Endothelial cell of umbilical vein (primary cell): ENCODE results near the gene BCL2A1. TPM values are rescaled to one million over a fixed set of nuclear protein-coding genes. Genes with fewer than 3 reads are reported as not detected.

Experiments used
- BruUV-seq: library from RNA; stranded (reverse); fragments of 400-500 nt; replicated peaks from 2 replicates; lab custom pipeline; 2021; lab: Mats Ljungman, UMichigan
- CTCF ChIA-PET: fragments of 300-600, 350-600 bp; sonication (Branson Sonifier 250); formaldehyde crosslinking; loops from one replicate; lab custom pipeline; 2021; ENCODE audit warnings: antibody characterized with exemption, inconsistent platforms; lab: Charles Lee
- POLR2A ChIA-PET: fragments of 300-600, 350-600 bp; sonication (Branson Sonifier 250); formaldehyde crosslinking; loops from one replicate; lab custom pipeline; 2021; ENCODE audit warnings: antibody characterized with exemption, inconsistent platforms; lab: Charles Lee
- DNase-seq: peaks from one replicate; pipeline ENCODE4 v3.0.0-alpha.2; 2011; ENCODE audit warnings: low read depth, low spot score
- FAIRE-seq: peaks from 2 replicates; lab custom pipeline; 2011; peaks lifted over from hg19 to GRCh38; lab: Jason Lieb, UNC
- H2AFZ ChIP-seq: 2 replicates; pipeline ENCODE4 v1.6.0; 2012; ENCODE audit warnings: low read depth, low read length, control low read depth, inconsistent platforms
- H3K27ac ChIP-seq: 2 replicates; pipeline ENCODE4 v1.5.1; 2011; ENCODE audit warnings: low read depth, mild to moderate bottlenecking, control low read depth, low read length, moderate library complexity; ENCODE audit not compliant: insufficient read depth
- H3K27me3 ChIP-seq, 2 experiments: 2 replicates each; pipeline versions ENCODE4 v1.6.0 to v1.6.1; 2011; ENCODE audit warnings: low read length in 2 of 2, mixed read lengths in 1 of 2; ENCODE audit not compliant: control insufficient read depth in 2 of 2, insufficient read depth in 2 of 2
- H3K36me3 ChIP-seq, 2 experiments: 2 replicates in 1 of 2; 3 replicates in 1 of 2; pipeline ENCODE4 v1.5.1; 2011; ENCODE audit warnings: low read length in 2 of 2, mild to moderate bottlenecking in 1 of 2, moderate library complexity in 1 of 2; ENCODE audit not compliant: control insufficient read depth in 2 of 2, insufficient read depth in 2 of 2; ENCODE audit errors: extremely low read depth in 1 of 2
- H3K4me1 ChIP-seq: 3 replicates; pipeline ENCODE4 v1.5.1; 2011; ENCODE audit warnings: mild to moderate bottlenecking, low read length; ENCODE audit not compliant: control insufficient read depth, insufficient read depth; ENCODE audit errors: extremely low read depth
- H3K4me2 ChIP-seq: 2 replicates; pipeline ENCODE4 v1.6.1; 2011; ENCODE audit warnings: low read length, control low read depth, mixed read lengths; ENCODE audit not compliant: insufficient read depth
- H3K4me3 ChIP-seq, 3 experiments: fragments of 200-600 bp in 1 of 3; sonication (generic), shearing (Covaris generic) in 1 of 3; replicated peaks in 1 of 3; 2 replicates each; pipeline ENCODE4 v1.5.1; 2011 to 2016; ENCODE audit warnings: control low read depth in 3 of 3, low read length in 3 of 3, mild to moderate bottlenecking in 2 of 3, inconsistent platforms in 1 of 3, low read depth in 1 of 3, moderate library complexity in 1 of 3; ENCODE audit not compliant: insufficient read depth in 1 of 3
- H3K79me2 ChIP-seq: 2 replicates; pipeline ENCODE4 v1.6.0; 2012; ENCODE audit warnings: low read length, inconsistent platforms; ENCODE audit not compliant: control insufficient read depth, insufficient read depth
- H3K9ac ChIP-seq: replicated peaks from 2 replicates; pipeline ENCODE3; 2011; ENCODE audit warnings: low read length, control low read depth; ENCODE audit not compliant: insufficient read depth; ENCODE audit errors: extremely low read depth
- H3K9me1 ChIP-seq: replicated peaks from 3 replicates; pipeline ENCODE4 v1.6.0; 2011; ENCODE audit warnings: mild to moderate bottlenecking, low read length; ENCODE audit not compliant: control insufficient read depth, insufficient read depth; ENCODE audit errors: extremely low read depth
- H3K9me3 ChIP-seq: replicated peaks from 2 replicates; pipeline ENCODE4 v1.5.1; 2012; ENCODE audit warnings: low read length, inconsistent platforms; ENCODE audit not compliant: control insufficient read depth, insufficient read depth
- H4K20me1 ChIP-seq: replicated peaks from 2 replicates; pipeline ENCODE3; 2011; ENCODE audit warnings: mild to moderate bottlenecking, low read length; ENCODE audit not compliant: control insufficient read depth, insufficient read depth; ENCODE audit errors: extremely low read depth
- EZH2 ChIP-seq: IDR thresholded peaks from 2 replicates; pipeline ENCODE4 v1.6.1; 2012; ENCODE audit warnings: borderline replicate concordance, low read depth, mild to moderate bottlenecking, moderate library complexity, low read length, inconsistent platforms; ENCODE audit not compliant: severe bottlenecking
- JUN ChIP-seq: IDR thresholded peaks from 2 replicates; pipeline ENCODE4 v1.6.1; 2011; ENCODE audit warnings: borderline replicate concordance, low read depth; ENCODE audit not compliant: insufficient read length, insufficient read depth
- POLR2A ChIP-seq: IDR thresholded peaks from 2 replicates; pipeline ENCODE4 v1.6.1; 2012; ENCODE audit warnings: low read depth, mild to moderate bottlenecking, control low read depth, low read length
- POLR2AphosphoS5 ChIP-seq: IDR thresholded peaks from 2 replicates; pipeline ENCODE4 v1.6.1; 2012; ENCODE audit warnings: low read depth, mild to moderate bottlenecking, control low read depth, low read length, moderate library complexity; ENCODE audit not compliant: insufficient read depth
- dilution Hi-C: fragments of 300-500 bp; cut with MboI; formaldehyde crosslinking; loops from one replicate; pipeline ENCODE4 v1.15.0; 2019; ENCODE audit warnings: low sequenced_read_pairs; ENCODE audit not compliant: extremely low pct_ligation_motif_present
- intact Hi-C: fragments of 100-400 bp; cut with micrococcal nuclease; formaldehyde crosslinking; loops from one replicate; pipeline ENCODE4 v1.10.0; 2022
- polyA plus RNA-seq, 4 experiments: library from polyadenylated mRNA; depleted of rRNA in 3 of 4; stranded (reverse) in 3 of 4; unstranded in 1 of 4; fragments of >200 nt; gene quantifications; 2 replicates each; pipeline versions ENCODE4 v1.2.1 to v1.2.3, GENCODE V29; 2011 to 2012; ENCODE audit warnings: missing spikeins in 1 of 4
- total RNA-seq: library from RNA; stranded (reverse); gene quantifications from 2 replicates; pipeline ENCODE4 v1.2.3, GENCODE V29; 2021
- TF ChIP-seq, protein P1 (sequence below), 2 donors: IDR thresholded peaks; 1 replicate in 1 of 2; 2 replicates in 1 of 2; pipeline ENCODE4 v1.5.1; 2011; ENCODE audit warnings: low read length in 2 of 2, mild to moderate bottlenecking in 2 of 2, moderate library complexity in 2 of 2, control low read depth in 1 of 2, inconsistent platforms in 1 of 2, low read depth in 1 of 2; ENCODE audit not compliant: insufficient read depth in 1 of 2; ENCODE audit errors: extremely low read depth in 1 of 2
- TF ChIP-seq, protein P2 (sequence below): IDR thresholded peaks from 2 replicates; pipeline ENCODE4 v1.6.1; 2011; ENCODE audit not compliant: insufficient read depth, insufficient read length

BCL2A1 gene
- total and polyA plus RNA-seq, 2 donors (not counting 3 experiments of a cell fraction or from before 2014, with no cell fraction given): not detected

DNA sequence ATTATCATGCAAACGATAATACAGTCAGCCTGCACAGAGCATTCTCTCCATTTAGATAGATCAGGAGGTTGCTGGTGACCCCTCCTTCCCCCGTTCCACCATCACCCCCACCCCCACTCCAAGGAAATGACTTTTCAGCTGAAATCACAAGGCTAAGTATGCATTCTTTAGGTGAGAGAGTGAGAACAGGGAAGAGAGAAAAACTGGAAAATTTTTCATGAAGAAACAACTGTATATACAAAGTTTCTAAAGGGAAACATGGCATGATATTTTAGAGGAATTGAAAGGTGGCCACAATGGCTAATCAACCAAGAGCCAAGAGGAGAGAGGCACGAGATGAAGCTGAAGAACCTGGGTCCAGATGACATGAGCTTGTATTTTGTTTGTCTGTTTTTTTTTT lies 22.2 kb downstream of the BCL2A1 start:
- ChIA-PET CTCF (no interaction called here), POLR2A (no interaction called here)
- Histone ChIP-seq H3K4me2 (no peak overlapping the region), H3K4me3 (no peak overlapping the region), H3K9ac (no peak overlapping the region), H4K20me1 (no peaks in the 10 kb centered on the region), H3K36me3 (no peaks in the 10 kb centered on the region), H3K79me2 (no peaks in the 10 kb centered on the region), H3K9me3 (no peaks in the 10 kb centered on the region), H3K9me1 (no peaks in the 10 kb centered on the region), H2AFZ (no peak overlapping the region), H3K4me1 (no peaks in the 10 kb centered on the region), H3K27me3 (no peaks in the 10 kb centered on the region), H3K27ac (no peak overlapping the region)
- dilution Hi-C loops (no loop called here), intact Hi-C loops (no loop called here)
- FAIRE-seq: no peak
- no TSS peak for BruUV-seq
- DNase-seq: no peak
- TF ChIP-seq POLR2AphosphoS5: no peak
- no peak for TF ChIP-seq JUN
- no peak for TF ChIP-seq POLR2A
- TF ChIP-seq, protein P1, sequence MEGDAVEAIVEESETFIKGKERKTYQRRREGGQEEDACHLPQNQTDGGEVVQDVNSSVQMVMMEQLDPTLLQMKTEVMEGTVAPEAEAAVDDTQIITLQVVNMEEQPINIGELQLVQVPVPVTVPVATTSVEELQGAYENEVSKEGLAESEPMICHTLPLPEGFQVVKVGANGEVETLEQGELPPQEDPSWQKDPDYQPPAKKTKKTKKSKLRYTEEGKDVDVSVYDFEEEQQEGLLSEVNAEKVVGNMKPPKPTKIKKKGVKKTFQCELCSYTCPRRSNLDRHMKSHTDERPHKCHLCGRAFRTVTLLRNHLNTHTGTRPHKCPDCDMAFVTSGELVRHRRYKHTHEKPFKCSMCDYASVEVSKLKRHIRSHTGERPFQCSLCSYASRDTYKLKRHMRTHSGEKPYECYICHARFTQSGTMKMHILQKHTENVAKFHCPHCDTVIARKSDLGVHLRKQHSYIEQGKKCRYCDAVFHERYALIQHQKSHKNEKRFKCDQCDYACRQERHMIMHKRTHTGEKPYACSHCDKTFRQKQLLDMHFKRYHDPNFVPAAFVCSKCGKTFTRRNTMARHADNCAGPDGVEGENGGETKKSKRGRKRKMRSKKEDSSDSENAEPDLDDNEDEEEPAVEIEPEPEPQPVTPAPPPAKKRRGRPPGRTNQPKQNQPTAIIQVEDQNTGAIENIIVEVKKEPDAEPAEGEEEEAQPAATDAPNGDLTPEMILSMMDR (IDR thresholded peaks at IDR 0.05; ENCODE audit: extremely low read depth in 1 of 2, insufficient read depth in 1 of 2, low read depth in 1 of 2, low read length in 2 of 2): no peak
- TF ChIP-seq EZH2: no peak
- TF ChIP-seq, protein P2, sequence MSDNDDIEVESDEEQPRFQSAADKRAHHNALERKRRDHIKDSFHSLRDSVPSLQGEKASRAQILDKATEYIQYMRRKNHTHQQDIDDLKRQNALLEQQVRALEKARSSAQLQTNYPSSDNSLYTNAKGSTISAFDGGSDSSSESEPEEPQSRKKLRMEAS: no peak
